IPS-NIHi7 (cell line): ENCODE results near the gene HLA-DQA1.
"Not testable (repeated sequence)": the region's sequence is repeated elsewhere in the genome, so short reads cannot be mapped to it uniquely, and the experiment has no call there.

Experiments used
- DNase-seq: peaks from one replicate; pipeline ENCODE4 v3.0.0; 2012; ENCODE audit warnings: mixed read lengths; ENCODE audit errors: extremely low spot score

Gene HLA-DQA1

DNA sequence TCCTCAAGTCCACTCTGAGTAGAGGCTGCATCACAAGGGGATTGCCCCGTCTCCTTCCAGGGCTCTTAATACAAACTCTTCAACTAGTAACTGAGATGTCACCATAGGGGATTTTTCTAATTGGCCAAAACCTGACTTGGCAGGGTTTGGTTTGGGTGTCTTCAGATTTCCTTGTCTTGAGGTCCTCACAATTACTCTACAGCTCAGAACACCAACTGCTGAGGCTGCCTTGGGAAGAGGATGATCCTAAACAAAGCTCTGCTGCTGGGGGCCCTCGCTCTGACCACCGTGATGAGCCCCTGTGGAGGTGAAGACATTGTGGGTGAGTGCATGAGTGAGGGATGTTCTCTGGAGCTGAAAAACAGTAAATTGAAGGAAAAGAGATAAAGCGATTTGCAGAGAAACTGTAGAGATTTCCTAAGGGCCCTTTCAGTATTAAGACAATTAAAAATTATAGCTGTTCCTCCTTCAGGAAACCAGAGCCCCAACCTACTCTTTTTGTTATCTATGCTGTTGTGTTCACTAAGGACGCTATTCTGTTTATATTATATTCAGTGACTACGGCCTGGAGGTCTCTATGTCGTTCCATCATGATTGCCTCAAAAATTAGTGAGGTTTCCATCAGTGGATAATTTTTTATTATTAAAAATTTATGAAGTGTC lies at the start of gene HLA-DQA1:
Gene HLA-DQA1, plus strand, starts transcription at position 188 of the 662 bp plus-strand sequence. Its CDS starts 53 bp downstream, at position 241.
- no peak for DNase-seq

DNA sequence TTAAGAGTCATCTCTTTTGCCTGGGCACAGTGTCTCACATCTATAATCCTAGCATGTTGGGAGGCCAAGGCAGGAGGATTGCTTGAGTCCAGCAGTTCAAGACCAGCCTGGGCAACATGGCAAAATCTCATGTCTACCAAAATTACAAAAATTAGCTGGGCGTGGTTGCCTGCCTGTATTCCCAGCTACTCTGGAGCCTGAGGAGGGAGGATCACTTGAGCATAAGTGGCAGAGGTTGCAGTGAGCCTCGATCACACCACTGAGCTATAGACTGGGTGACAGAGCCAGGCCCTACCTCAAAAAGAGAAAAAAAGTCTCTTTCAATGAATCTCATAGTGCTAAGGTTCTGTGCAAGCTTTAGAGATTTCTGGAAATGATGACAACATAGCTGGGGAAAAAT lies 49.0 kb upstream of the HLA-DQA1 start:
- no peak for DNase-seq

DNA sequence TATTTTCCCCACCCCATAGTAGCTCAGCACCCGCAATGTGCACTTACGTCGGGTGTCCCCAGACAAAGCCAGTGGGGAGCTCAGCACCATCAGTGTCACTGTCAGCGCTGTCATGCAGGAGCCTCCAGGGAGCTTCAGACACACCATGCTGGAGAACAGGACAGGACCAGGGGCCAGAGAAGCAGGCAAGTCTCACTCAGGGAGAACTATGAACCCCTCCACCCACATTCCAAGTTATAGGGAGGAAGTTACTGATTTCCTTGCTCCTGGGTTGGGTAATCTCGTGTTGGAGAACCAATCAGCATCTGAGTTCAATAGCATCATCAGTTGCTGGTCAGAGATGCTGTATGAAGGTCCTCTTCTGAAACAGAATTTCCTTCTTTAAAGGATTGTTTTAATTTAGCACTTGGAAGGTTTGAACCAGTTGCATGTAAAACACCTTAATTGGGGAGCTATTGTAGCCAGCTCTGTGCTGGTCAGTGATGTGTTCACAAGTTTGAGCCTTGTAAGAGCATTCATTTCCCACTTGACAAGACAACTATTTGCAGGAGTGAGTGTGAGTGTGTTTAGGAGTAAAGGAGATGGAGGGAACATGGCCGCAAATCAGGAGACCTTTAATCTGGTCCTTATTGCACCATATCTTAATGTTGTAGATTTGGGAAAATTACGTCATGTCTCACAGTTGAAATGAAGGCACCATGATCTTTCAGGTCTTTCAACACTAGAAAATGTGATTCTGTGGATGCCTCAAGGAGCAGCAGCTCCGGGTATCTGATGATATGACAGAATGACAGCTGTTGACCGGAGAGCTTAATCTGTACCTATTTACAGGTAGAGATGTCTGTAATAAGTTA lies 47.4 kb upstream of the HLA-DQA1 start, which contains the start of gene HLA-DRB1:
Gene HLA-DRB1, minus strand, starts transcription at position 253 of the 854 bp plus-strand sequence. Its CDS starts 106 bp downstream, at position 147.
- peak; percentile 19 for DNase-seq

DNA sequence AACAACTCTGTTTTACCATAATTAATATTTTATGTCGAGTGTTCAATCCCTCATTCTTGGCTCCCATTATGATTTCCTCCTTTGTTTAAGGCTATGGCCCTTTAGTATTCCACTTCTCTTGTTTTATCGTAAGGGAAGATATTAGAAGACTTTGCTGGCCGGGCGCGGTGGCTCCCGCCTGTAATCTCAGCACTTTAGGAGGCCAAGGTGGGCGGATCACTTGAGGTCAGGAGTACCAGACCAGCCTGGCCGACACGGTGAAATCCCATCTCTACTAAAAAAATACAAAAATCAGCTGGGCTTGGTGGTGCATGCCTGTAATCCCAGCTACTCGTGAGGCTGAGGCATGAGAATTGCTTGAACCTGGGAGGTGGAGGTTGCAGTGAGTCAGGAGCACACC lies 46.5 kb upstream of the HLA-DQA1 start:
- not testable (repeated sequence) for DNase-seq

DNA sequence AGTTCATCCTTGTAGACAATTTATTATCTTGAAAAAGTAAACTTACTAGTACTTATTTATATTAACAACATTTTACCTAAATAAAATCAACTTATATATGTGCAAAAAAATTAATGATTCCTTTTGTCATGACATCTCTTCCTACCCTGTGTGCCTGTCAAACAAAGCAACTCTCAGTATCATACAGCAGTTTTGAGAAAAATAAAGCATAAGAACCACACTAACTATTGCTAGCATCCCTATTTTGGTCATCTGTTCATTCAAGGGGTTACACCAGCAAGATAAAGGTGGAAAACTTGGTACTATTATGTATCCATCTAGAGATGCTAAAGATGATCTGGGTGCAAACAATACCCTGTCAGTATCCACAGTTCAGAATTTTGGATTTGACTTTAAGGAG lies 40.2 kb upstream of the HLA-DQA1 start:
- no peak for DNase-seq

DNA sequence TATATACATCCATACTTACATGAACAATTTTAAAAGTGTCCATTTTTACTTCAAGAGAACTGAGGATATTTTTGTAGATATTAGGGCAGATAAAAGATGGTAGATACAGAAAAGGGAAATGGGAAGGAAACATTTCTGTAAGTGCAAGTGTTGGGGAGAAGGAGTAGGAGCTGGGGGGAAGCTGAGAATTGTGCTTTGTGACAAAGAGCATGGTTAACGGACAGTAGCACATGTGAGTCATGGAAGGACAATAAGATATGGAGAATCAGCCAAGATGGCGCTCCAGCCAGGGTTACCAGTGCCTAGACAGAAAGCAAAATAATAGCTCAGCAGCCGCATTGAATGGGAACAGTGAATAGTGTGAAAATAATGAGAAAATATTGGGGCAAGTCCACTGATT lies 34.8 kb upstream of the HLA-DQA1 start:
- DNase-seq = no peak

DNA sequence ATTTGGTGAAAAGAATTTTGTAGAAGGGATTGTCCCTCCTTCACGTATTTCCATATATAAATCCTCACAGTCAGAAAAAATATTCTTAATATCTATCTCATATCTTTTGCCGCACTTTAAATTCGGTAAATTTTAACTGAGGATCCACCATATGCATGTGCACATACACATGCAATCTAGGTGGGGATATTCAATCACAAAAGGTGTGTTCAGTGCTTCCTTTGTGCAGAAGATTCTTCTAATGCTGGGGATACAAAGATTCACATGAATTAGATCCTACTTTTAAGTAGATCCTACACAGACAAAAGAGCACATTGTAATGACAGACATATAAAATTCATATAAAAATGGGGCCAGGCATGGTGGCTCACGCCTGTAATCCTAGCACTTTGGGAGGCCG lies 34.0 kb upstream of the HLA-DQA1 start:
- no peak for DNase-seq

DNA sequence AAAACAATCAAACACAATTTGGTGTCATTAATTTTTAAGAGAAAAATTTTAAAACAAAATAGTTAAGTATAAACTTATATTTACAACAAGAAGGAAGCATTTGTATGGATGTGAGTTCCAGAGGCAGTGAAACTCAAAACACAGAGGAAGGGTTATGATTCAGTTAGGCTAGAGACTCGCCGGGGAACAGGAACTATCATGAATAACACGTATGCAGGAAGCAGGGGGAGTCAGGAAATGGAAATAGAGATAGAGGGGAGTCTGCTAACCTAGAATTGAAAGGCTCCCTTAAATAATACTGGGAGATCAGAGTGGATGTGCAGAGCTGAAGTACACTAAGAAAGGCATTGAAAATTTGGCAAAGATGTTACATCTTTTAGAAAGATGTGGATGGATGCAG lies 33.3 kb upstream of the HLA-DQA1 start:
- DNase-seq = no peak

DNA sequence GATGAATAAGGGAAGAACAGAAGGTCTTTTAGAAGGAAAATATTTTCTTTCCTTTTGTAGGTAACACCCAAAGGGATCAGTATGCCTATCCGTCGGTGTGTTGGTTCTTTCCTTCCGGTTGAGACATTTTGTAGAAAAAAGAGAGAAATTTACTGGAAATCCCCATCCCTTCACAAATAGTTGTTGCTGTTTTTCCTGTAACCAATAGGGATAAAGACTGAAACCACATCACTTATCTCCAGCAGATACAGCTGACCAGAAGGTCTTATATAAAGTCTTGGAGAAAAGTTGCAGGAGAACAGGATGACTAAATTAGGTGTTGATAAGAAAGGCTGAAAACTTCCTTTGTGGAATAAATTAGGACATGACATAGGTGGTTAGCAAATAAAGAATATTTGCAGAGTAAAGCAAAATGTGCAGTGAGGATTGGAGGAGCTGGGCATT lies 32.8 kb upstream of the HLA-DQA1 start:
- no peak for DNase-seq

DNA sequence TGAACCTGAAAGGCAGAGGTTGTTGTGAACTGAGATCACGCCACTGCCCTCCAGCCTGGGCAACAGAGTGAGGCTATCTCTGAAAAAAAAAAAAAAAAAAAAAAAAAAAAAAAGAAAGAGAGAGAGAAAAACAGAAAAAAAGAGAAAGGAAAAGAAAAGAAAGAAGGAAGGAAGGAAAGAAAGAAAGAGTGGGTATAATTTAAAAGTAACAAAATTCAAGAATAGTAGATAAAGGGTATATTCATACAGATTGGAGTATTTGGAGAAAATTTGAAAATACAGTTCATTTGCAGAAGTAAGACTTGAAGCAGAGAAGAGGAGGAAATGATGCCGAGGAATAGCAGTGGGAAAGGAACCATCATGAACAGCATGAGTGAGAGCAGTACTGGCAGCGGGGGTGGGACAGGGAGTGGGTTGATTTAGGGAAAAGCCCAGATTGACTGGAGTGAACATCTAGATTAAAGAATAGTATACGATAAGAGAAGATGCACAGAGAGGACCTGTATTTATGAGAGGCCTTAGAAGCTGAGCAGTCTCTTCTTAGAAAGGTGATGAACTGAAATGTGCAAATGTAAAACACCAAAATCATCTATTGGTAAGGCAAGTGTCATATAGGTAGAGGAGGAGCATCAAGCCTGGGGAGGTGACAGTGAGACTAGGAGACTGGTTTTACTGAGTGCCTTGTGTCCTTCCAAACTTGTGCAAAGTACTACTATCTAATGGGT lies 29.8 kb upstream of the HLA-DQA1 start:
- no peak for DNase-seq

DNA sequence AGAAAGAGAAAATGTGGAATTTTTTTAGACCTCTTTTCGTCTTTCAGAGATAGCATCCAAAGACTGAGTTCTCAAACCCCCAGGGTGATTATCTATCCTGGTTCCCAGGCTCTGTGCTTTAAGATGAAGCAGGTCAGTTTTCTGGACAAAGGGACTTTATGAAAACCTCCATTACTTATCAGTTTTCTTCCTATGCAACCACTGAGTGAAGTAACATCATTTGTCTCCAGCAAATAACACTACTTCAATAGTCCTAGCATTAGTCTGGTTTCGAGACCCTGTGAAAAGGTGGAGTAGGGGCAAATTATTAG lies 29.3 kb upstream of the HLA-DQA1 start:
- no peak for DNase-seq

DNA sequence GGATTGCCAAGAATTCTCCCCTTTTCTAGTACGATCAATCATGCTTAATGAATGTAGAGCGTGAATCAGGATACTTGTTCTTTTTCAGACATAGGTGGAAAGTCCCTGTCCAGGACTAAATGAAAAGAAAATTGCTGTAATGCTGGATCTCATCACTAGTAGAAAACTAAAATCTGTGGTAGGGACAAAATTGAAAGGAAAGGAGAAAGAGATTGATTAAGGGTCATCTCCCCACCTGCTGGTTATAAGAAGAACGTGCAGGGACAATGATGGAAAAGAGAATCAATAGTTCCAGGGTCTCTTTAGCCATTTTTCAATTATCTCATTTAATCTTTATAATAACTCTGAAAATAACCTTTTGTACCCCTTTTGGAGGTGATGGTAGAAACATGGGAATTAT lies 28.8 kb upstream of the HLA-DQA1 start:
- no peak for DNase-seq

DNA sequence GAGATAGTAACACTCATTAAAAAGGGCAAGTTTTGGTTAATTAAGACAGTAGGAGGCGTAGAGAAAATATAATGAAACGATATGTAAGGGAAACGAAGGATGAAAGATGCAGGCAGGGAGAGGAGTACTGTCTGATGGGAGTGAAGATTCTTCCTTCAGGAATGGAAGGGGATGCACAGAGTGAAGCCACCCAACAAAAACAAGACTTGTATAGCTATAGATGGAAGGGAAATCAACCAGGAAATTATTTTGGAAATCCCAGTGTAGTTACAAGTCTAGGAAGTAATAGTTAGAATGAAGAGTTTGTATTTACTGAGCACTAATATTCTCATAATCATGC lies 27.8 kb upstream of the HLA-DQA1 start:
- no peak for DNase-seq

DNA sequence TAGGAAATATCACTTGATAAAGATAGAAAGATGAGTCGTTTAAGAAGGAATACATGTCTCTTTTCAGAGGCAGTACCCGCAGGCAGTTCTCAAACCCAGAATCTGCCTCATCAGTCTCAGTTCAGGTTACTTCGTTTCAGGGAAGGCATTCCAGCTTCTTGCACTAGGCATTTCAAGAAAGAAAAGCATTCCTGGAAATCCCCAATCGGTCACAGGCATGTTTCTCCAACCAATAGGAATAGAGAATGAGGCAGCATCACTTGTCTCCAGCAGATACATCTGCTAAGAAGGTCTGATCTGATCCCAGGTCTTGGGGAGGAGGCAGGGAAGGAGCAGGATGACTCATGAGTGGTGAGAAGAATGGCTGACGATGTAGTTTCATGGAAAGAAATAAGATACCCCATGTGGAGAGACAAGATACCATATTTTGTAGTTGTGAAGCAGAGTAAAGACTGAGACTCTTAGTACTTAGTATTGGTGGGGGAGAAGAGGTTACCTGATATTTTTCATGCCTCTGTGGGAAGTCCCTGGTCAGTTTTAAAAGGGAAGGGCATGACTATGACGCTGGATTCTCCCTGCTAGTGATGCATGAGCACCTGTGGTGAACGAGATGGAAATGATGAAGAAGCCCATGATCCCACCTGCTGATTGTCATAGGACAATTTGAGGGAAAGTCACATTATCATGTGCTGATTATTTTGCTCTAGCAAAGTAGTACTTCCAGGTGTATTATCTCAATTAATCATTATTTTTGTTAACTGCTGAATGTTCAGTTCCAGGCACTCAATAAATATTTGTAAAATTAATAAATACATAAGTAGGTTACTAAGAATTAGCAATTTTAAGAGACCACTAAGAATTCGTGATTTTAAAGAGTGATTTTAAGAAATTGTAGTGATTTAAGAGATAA lies 27.2 kb upstream of the HLA-DQA1 start:
- DNase-seq = peak; percentile 71

DNA sequence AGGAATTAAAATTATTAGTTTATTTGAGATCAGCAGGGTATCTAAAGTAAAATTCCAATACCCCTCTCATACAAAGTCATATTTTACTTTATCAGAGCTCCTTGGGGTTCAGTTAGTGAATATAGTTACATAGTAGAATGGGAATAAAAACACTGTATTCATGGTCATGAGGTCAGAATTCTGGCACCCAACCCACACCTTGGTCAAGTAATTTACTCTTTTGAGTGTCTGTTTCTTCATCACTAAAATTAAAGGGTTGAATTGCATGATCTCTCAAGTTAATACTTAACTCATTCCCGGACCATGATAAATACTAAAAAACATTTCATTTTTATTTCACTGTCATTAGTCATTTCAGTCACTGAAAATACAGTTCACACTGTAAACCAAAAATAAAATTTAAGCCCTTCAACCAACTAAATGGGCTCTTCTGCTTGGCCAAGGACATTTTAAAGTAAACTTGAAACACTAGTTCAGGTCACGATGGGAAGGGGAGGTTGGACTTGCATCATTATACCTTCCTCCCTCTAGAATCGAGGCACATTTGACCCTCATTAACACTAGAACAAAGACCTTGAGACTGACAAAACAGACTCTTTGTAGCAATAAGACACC lies 26.4 kb upstream of the HLA-DQA1 start:
- no peak for DNase-seq

DNA sequence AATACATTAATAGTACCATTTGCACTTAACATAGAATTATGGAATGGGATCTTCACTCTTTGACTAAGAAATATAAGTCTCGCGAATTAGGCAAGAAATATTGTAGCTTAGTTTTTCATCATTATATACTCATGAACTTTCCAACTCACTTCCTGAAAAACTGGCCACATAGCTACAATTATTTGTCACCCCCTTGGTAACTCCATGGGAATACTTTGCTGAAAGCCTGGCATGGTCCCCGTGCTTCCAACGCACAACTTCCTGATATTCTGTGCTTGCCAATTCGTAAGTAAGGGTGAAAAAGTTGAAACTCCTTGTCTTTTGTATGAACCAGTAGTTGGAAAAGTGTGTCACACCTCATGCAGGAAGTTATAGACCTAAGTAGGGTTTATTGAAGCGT lies 23.7 kb upstream of the HLA-DQA1 start:
- no peak for DNase-seq

DNA sequence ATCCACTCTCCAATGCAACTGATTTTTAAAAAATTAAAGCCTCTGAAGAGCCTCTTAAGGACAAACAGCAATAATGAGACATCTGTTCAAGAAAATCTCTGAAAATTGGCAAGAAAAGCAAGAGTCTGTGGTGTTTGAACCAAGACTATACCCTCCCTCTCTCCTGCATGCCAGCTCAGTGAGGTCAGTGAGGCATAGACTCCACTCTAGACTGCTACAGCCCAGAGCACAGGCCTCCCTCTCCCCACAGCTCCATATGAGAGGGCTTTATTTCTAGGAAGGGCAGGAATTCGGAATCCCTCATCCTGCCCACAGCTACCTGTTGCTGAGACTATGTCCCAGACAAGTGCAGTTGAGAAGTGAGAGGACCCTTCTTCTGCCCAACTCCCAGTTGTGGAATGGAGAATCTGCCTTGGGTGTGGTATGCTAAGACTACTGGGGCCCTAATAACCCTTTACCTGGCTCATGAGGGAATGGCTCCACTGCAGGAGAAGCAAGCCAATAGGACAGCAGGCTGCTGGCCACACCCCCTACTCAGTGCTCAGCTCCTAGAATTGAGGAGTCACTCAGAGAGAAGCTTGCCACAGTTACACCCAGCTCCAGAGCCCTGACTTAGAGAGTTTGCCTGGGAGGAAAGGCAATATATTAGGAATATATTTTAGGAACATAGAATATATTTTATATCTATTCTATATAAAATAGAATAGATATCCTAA lies 22.7 kb upstream of the HLA-DQA1 start:
- DNase-seq = peak; percentile 10

DNA sequence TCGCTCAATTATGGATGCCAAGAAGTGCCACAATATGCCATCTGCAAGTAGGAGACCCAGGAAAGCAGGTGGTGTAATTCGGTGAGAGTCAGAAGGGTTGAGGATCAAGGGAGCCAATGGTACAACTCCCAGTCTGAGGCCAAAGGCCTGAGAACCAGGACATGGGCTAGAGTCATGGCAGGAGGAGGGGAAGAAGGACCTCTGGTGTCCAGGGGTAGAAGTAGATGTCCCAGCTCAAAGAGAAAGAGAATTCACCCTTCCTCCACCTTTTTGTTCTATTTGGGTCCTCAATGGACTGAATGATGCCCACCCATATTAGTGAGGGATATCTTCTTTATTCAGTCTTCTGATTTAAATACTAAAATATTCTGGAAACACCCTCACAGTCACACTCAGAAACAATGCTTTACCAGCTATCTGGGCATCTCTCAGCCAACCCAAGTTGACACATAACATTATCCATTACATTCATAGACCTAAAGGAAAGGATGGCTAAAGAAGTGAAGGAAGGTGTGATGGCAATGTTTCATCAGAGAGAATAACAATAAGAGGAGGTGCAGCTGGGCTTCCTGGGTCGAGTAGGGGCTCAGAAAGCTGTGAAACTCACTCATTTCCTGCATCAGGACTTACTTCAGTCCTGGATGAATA lies 21.2 kb upstream of the HLA-DQA1 start:
- no peak for DNase-seq

DNA sequence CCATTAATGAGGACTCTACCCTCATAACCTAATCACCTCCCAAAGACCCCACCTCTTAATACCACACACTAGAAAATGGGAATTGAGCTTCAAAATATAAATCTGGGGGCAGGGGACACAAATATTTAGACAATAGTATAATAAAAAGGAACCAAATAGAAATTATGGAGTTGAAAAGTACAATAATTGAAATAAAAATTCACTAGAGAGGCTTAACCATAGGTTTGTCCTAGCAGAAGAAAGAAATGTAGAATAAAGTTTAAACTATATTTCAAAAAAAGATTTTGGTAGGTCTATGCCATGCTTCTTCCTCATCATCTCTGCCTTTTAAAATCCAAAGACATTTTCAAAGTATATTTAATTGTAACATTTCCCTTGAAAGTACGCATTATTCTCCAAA lies 19.5 kb upstream of the HLA-DQA1 start:
- no peak for DNase-seq

DNA sequence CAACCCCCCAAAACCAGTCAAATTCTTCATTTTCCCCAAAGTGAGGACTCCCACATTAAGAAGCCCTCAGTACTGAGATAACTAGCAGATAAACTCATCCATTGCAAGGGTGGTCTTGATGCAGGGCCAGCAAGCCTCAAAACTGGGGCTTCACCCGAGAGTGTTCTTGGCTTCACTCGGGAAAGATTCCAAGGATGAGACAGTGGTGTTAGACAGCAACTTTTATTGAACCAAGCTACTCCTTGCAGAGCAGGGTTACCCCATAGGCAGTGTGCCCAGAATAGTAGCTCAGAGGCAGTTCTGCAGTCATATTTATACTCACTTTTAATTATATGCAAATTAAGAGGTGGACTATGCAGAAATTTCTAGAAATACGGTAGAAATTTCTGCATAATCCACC lies 15.8 kb upstream of the HLA-DQA1 start:
- DNase-seq = no peak
